HepG2 (cell line): ENCODE data around the gene MAGI1. TPM values are rescaled to one million over a fixed set of nuclear protein-coding genes. Genes with fewer than 3 reads are reported as not detected.

ENCODE experiments used
- KDM2A ChIP-seq: sonication (generic); formaldehyde crosslinking; IDR thresholded peaks from 2 replicates; pipeline ENCODE4 v1.4.0; 2020; ENCODE audit warnings: low read depth, missing genetic modification reagents, borderline replicate concordance
- MXI1 ChIP-seq: IDR thresholded peaks from 3 replicates; pipeline ENCODE4 v1.6.1; 2012; ENCODE audit warnings: low read depth, low read length, inconsistent platforms, borderline replicate concordance
- NCOR1 ChIP-seq: fragments of 200-600 bp; sonication (generic); IDR thresholded peaks from 2 replicates; pipeline ENCODE4 v1.7.0; 2017; ENCODE audit warnings: antibody characterized with exemption, low read length, borderline replicate concordance
- NFYB ChIP-seq: sonication (generic); formaldehyde crosslinking; IDR thresholded peaks from 2 replicates; pipeline ENCODE4 v1.4.0; 2020; ENCODE audit warnings: missing genetic modification reagents
- PHF20 ChIP-seq: sonication (generic); formaldehyde crosslinking; IDR thresholded peaks from 2 replicates; pipeline ENCODE4 v1.5.0; 2020; ENCODE audit warnings: mild to moderate bottlenecking, missing genetic modification reagents
- SALL1 ChIP-seq: sonication (generic); formaldehyde crosslinking; IDR thresholded peaks from 2 replicates; pipeline ENCODE4 v1.8.0; 2022; ENCODE audit warnings: mild to moderate bottlenecking, missing genetic modification reagents
- TGIF2 ChIP-seq: IDR thresholded peaks from 2 replicates; pipeline ENCODE4 v1.6.1; 2016; ENCODE audit warnings: control low read depth, missing compliant biosample characterization
- ZBTB7B ChIP-seq: sonication (generic); formaldehyde crosslinking; IDR thresholded peaks from 2 replicates; pipeline ENCODE4 v1.4.0; 2020; ENCODE audit warnings: missing genetic modification reagents
- ZNF224 ChIP-seq: sonication (generic); formaldehyde crosslinking; IDR thresholded peaks from 2 replicates; pipeline ENCODE4 v1.5.0; 2020; ENCODE audit warnings: mild to moderate bottlenecking, missing genetic modification reagents
- ZNF569 ChIP-seq: sonication (generic); formaldehyde crosslinking; IDR thresholded peaks from 2 replicates; pipeline ENCODE4 v1.5.0; 2020; ENCODE audit warnings: mild to moderate bottlenecking, missing genetic modification reagents, moderate library complexity, borderline replicate concordance
- ZNF598 ChIP-seq: sonication (generic); formaldehyde crosslinking; IDR thresholded peaks from 2 replicates; pipeline ENCODE4 v1.5.1; 2020; ENCODE audit warnings: mild to moderate bottlenecking, missing genetic modification reagents, borderline replicate concordance
- ZNF790 ChIP-seq: sonication (generic); formaldehyde crosslinking; IDR thresholded peaks from 2 replicates; pipeline ENCODE4 v1.8.0; 2022; ENCODE audit warnings: missing genetic modification reagents, mild to moderate bottlenecking, borderline replicate concordance
- polyA plus RNA-seq, 8 experiments: library from polyadenylated mRNA; depleted of rRNA in 3 of 8; stranded (reverse) in 7 of 8; unstranded in 1 of 8; fragments of >200 nt; fragmentation: Illumina TruSeq in 4 of 8; extraction: Trizol in 4 of 8; gene quantifications; 2 replicates each; pipeline versions ENCODE4 v1.2.1 to v1.2.3, GENCODE V29; 2011 to 2016; ENCODE audit warnings: low read depth in 4 of 8, missing spikeins in 1 of 8, mixed read lengths in 1 of 8; ENCODE audit not compliant: insufficient read depth in 1 of 8
- total RNA-seq, 5 experiments: library from RNA; depleted of rRNA; stranded (reverse); fragments of >200 nt; fragmentation: Illumina TruSeq; extraction: Trizol; gene quantifications; 2 replicates each; pipeline ENCODE4 v1.2.3, GENCODE V29; 2016; ENCODE audit warnings: low read depth in 1 of 5
- TF ChIP-seq, protein P1 (sequence below): sonication (generic); formaldehyde crosslinking; IDR thresholded peaks from 2 replicates; pipeline ENCODE4 v1.9.0; 2021; ENCODE audit warnings: missing genetic modification reagents, borderline replicate concordance
- TF ChIP-seq, protein P2 (sequence below): sonication (generic); formaldehyde crosslinking; IDR thresholded peaks from 2 replicates; pipeline ENCODE4 v1.4.0; 2020; ENCODE audit warnings: missing genetic modification reagents, low read depth, mild to moderate bottlenecking, borderline replicate concordance
- TF ChIP-seq, protein P3 (sequence below): IDR thresholded peaks from 2 replicates; pipeline ENCODE4 v1.6.1; 2016; ENCODE audit warnings: mild to moderate bottlenecking
- TF ChIP-seq, protein P4 (sequence below): IDR thresholded peaks from 2 replicates; pipeline ENCODE4 v1.6.1; 2016; ENCODE audit warnings: control low read depth
- TF ChIP-seq, protein P5 (sequence below): sonication (generic); formaldehyde crosslinking; IDR thresholded peaks from 2 replicates; pipeline ENCODE4 v1.8.0; 2022; ENCODE audit warnings: low read depth, missing genetic modification reagents

MAGI1 gene
- total and polyA plus RNA-seq, 2 of the 13 experiments (the other 11 are each of a cell fraction or from before 2014, with no cell fraction given), result 22.2 to 26.0 TPM

DNA sequence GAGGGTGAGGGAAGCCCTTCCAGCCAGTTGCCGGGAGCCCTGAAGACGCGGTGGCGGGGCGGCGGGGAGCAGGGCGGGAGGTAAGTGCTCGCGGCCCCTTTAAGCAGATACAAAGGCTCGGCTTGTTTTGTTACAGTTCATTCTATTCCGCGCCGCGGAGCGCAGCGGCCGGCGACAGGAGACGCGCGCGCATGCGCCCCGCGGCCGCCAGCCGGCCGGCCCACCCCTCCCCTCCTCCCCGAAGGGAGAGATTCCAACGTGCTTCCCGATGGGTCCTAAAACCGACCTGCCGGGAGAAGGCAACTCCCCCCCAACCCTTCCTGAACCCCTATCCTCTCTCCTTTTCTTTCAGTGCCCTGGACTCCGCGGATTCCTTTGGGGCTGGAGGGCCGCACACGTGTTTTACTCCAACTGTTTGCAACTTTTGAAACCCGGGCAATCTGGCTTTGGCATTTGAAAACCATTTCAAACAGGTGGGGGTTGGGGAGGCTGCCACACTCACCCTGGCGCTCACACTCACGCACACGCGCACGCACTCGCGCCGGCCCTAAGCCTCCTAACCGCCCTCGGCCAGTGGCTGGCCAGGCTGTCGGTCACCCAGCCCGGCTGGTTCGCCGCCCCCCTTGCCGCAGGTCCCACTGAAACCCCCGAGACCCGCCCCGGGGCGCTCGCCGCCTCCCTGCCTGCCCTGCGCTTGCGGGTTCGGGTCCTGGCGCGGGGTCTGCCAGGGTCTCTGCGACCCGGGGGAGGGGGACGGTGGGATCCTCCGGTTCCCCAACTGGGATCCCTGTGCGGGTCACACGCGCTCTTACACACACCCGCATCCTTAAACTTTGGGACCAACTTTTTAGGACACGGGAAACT, at the start of gene MAGI1 (continued):
- TF ChIP-seq SALL1 (CRISPR knock-in tag) (peak; percentile 45), PHF20 (CRISPR knock-in tag) (peak; percentile 55; the same call in 1 of the 2 replicates), NFYB (peak; percentile 86), KDM2A (CRISPR knock-in tag) (peak; percentile 75; the same call in 1 of the 2 replicates), MXI1 (peak; percentile 58; the same call in 1 of the 3 replicates), NCOR1 (peak; percentile 70), ZNF569 (CRISPR knock-in tag) (no peak), ZNF598 (CRISPR knock-in tag) (no peak), ZNF790 (0 out of 2 replicates have a peak, but pooled peaks have one; percentile 59), TGIF2 (CRISPR knock-in tag) (no peak), ZBTB7B (peak; percentile 93), ZNF224 (CRISPR knock-in tag) (no peak)
- TF ChIP-seq, protein P1, sequence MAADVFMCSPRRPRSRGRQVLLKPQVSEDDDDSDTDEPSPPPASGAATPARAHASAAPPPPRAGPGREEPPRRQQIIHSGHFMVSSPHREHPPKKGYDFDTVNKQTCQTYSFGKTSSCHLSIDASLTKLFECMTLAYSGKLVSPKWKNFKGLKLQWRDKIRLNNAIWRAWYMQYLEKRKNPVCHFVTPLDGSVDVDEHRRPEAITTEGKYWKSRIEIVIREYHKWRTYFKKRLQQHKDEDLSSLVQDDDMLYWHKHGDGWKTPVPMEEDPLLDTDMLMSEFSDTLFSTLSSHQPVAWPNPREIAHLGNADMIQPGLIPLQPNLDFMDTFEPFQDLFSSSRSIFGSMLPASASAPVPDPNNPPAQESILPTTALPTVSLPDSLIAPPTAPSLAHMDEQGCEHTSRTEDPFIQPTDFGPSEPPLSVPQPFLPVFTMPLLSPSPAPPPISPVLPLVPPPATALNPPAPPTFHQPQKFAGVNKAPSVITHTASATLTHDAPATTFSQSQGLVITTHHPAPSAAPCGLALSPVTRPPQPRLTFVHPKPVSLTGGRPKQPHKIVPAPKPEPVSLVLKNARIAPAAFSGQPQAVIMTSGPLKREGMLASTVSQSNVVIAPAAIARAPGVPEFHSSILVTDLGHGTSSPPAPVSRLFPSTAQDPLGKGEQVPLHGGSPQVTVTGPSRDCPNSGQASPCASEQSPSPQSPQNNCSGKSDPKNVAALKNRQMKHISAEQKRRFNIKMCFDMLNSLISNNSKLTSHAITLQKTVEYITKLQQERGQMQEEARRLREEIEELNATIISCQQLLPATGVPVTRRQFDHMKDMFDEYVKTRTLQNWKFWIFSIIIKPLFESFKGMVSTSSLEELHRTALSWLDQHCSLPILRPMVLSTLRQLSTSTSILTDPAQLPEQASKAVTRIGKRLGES (CRISPR knock-in tag), result no peak
- TF ChIP-seq, protein P2, sequence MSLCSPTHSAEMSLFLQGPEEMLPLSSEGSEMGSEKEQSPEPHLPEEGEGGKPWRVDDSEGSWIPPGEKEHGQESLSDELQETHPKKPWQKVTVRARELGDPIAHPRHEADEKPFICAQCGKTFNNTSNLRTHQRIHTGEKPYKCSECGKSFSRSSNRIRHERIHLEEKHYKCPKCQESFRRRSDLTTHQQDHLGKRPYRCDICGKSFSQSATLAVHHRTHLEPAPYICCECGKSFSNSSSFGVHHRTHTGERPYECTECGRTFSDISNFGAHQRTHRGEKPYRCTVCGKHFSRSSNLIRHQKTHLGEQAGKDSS (CRISPR knock-in tag), result peak; percentile 41
- TF ChIP-seq, protein P3, sequence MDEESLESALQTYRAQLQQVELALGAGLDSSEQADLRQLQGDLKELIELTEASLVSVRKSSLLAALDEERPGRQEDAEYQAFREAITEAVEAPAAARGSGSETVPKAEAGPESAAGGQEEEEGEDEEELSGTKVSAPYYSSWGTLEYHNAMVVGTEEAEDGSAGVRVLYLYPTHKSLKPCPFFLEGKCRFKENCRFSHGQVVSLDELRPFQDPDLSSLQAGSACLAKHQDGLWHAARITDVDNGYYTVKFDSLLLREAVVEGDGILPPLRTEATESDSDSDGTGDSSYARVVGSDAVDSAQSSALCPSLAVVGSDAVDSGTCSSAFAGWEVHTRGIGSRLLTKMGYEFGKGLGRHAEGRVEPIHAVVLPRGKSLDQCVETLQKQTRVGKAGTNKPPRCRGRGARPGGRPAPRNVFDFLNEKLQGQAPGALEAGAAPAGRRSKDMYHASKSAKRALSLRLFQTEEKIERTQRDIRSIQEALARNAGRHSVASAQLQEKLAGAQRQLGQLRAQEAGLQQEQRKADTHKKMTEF (CRISPR knock-in tag), result peak; percentile 53
- TF ChIP-seq, protein P4, sequence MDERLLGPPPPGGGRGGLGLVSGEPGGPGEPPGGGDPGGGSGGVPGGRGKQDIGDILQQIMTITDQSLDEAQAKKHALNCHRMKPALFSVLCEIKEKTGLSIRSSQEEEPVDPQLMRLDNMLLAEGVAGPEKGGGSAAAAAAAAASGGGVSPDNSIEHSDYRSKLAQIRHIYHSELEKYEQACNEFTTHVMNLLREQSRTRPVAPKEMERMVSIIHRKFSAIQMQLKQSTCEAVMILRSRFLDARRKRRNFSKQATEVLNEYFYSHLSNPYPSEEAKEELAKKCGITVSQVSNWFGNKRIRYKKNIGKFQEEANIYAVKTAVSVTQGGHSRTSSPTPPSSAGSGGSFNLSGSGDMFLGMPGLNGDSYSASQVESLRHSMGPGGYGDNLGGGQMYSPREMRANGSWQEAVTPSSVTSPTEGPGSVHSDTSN, result peak; percentile 89
- TF ChIP-seq, protein P5, sequence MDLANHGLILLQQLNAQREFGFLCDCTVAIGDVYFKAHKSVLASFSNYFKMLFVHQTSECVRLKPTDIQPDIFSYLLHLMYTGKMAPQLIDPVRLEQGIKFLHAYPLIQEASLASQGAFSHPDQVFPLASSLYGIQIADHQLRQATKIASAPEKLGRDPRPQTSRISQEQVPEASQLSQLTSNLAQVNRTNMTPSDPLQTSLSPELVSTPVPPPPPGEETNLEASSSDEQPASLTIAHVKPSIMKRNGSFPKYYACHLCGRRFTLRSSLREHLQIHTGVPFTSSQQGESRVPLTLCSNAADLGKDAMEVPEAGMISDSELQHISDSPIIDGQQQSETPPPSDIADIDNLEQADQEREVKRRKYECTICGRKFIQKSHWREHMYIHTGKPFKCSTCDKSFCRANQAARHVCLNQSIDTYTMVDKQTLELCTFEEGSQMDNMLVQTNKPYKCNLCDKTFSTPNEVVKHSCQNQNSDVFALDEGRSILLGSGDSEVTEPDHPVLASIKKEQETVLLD (CRISPR knock-in tag), result peak; percentile 28
